HepG2 (cell line): ENCODE data around the gene MYO10. TPM values are rescaled to one million over a fixed set of nuclear protein-coding genes. Genes with fewer than 3 reads are reported as not detected.
A peak's percentile ranks its signal among the peaks of the same experiment; 100 is the strongest.

Source experiments
- AHDC1 ChIP-seq: sonication (generic); formaldehyde crosslinking; IDR thresholded peaks from 2 replicates; pipeline ENCODE4 v1.5.1; 2020; ENCODE audit warnings: mild to moderate bottlenecking, missing genetic modification reagents, borderline replicate concordance
- KDM2A ChIP-seq: sonication (generic); formaldehyde crosslinking; IDR thresholded peaks from 2 replicates; pipeline ENCODE4 v1.4.0; 2020; ENCODE audit warnings: low read depth, missing genetic modification reagents, borderline replicate concordance
- LCORL ChIP-seq, 2 experiments: fragments of 450-650 bp in 1 of 2; sonication (generic) in 1 of 2; formaldehyde crosslinking in 1 of 2; IDR thresholded peaks; 2 replicates each; pipeline versions ENCODE4 v1.5.0 to v1.6.1; 2017 to 2020; ENCODE audit warnings: antibody characterized with exemption in 1 of 2, missing genetic modification reagents in 1 of 2
- NPAS2 ChIP-seq: sonication (generic); formaldehyde crosslinking; IDR thresholded peaks from 2 replicates; pipeline ENCODE4 v1.8.0; 2022; ENCODE audit warnings: mild to moderate bottlenecking, missing genetic modification reagents, borderline replicate concordance
- NR2F2 ChIP-seq: IDR thresholded peaks from 2 replicates; pipeline ENCODE4 v1.6.1; 2012; ENCODE audit warnings: low read depth, inconsistent platforms, borderline replicate concordance
- NR3C1 ChIP-seq: sonication (generic); formaldehyde crosslinking; IDR thresholded peaks from 2 replicates; pipeline ENCODE4 v1.4.0; 2020; ENCODE audit warnings: missing genetic modification reagents
- RFX1 ChIP-seq: fragments of 450-650 bp; IDR thresholded peaks from 2 replicates; pipeline ENCODE4 v1.6.1; 2017
- RNF2 ChIP-seq: fragments of 450-650 bp; conservative IDR thresholded peaks from 2 replicates; pipeline ENCODE4 v1.6.1; 2016; ENCODE audit warnings: low read depth
- SNAPC2 ChIP-seq: sonication (generic); formaldehyde crosslinking; IDR thresholded peaks from 2 replicates; pipeline ENCODE4 v1.8.1; 2022; ENCODE audit warnings: mild to moderate bottlenecking, missing genetic modification reagents
- SP4 ChIP-seq: sonication (generic); formaldehyde crosslinking; IDR thresholded peaks from 2 replicates; pipeline ENCODE4 v1.8.1; 2023; ENCODE audit warnings: mild to moderate bottlenecking, missing genetic modification reagents
- STAT5B ChIP-seq: sonication (generic); formaldehyde crosslinking; IDR thresholded peaks from 2 replicates; pipeline ENCODE4 v1.4.0; 2020; ENCODE audit warnings: missing genetic modification reagents
- TARDBP ChIP-seq: sonication (generic); formaldehyde crosslinking; IDR thresholded peaks from 2 replicates; pipeline ENCODE4 v1.8.0; 2022; ENCODE audit warnings: mild to moderate bottlenecking, missing genetic modification reagents
- TBL1XR1 ChIP-seq: fragments of 150-350 bp; IDR thresholded peaks from 2 replicates; pipeline ENCODE4 v1.6.1; 2014; ENCODE audit warnings: borderline replicate concordance, low read length; ENCODE audit not compliant: partially characterized antibody
- TBP ChIP-seq: sonication (generic); formaldehyde crosslinking; IDR thresholded peaks from 2 replicates; pipeline ENCODE4 v1.5.0; 2020; ENCODE audit warnings: missing genetic modification reagents
- ZBTB25 ChIP-seq: IDR thresholded peaks from 2 replicates; pipeline ENCODE4 v1.6.1; 2018; ENCODE audit warnings: missing genetic modification reagents
- ZNF414 ChIP-seq: sonication (generic); formaldehyde crosslinking; IDR thresholded peaks from 2 replicates; pipeline ENCODE4 v1.5.0; 2020; ENCODE audit warnings: missing genetic modification reagents
- ZNF513 ChIP-seq: sonication (generic); formaldehyde crosslinking; conservative IDR thresholded peaks from 2 replicates; pipeline ENCODE4 v1.5.0; 2020; ENCODE audit warnings: missing genetic modification reagents
- ZNF614 ChIP-seq: IDR thresholded peaks from 2 replicates; pipeline ENCODE4 v1.6.1; 2018; ENCODE audit warnings: missing biosample characterization, missing genetic modification reagents, inconsistent platforms, borderline replicate concordance
- ZNF749 ChIP-seq: sonication (generic); formaldehyde crosslinking; IDR thresholded peaks from 2 replicates; pipeline ENCODE4 v1.8.0; 2022; ENCODE audit warnings: mild to moderate bottlenecking, missing genetic modification reagents, moderate library complexity, borderline replicate concordance
- ZSCAN22 ChIP-seq: sonication (generic); formaldehyde crosslinking; IDR thresholded peaks from 2 replicates; pipeline ENCODE4 v1.4.0; 2020; ENCODE audit warnings: mild to moderate bottlenecking, missing genetic modification reagents
- polyA plus RNA-seq, 8 experiments: library from polyadenylated mRNA; depleted of rRNA in 3 of 8; stranded (reverse) in 7 of 8; unstranded in 1 of 8; fragments of >200 nt; fragmentation: Illumina TruSeq in 4 of 8; extraction: Trizol in 4 of 8; gene quantifications; 2 replicates each; pipeline versions ENCODE4 v1.2.1 to v1.2.3, GENCODE V29; 2011 to 2016; ENCODE audit warnings: low read depth in 4 of 8, missing spikeins in 1 of 8, mixed read lengths in 1 of 8; ENCODE audit not compliant: insufficient read depth in 1 of 8
- total RNA-seq, 5 experiments: library from RNA; depleted of rRNA; stranded (reverse); fragments of >200 nt; fragmentation: Illumina TruSeq; extraction: Trizol; gene quantifications; 2 replicates each; pipeline ENCODE4 v1.2.3, GENCODE V29; 2016; ENCODE audit warnings: low read depth in 1 of 5

Gene MYO10
- total and polyA plus RNA-seq, 2 of the 13 experiments (the other 11 are each of a cell fraction or from before 2014, with no cell fraction given) = 4.5 to 14.0 TPM

GRCh38 chr5:16721151-16722096 is 214.7 kb downstream of the MYO10 start (continued):
- peak; percentile 18; the same call in 1 of the 2 replicates for TF ChIP-seq TARDBP (CRISPR knock-in tag)
- no peak for TF ChIP-seq STAT5B (CRISPR knock-in tag)
- no peak for TF ChIP-seq LCORL (IDR thresholded peaks at IDR 0.05)
- no peak for TF ChIP-seq LCORL (CRISPR knock-in tag; IDR thresholded peaks at IDR 0.05)
- TF ChIP-seq ZBTB25 (CRISPR knock-in tag) = peak; percentile 57
- no peak; the same call in 1 of the 2 replicates for TF ChIP-seq KDM2A (CRISPR knock-in tag)
- no peak for TF ChIP-seq ZNF749 (CRISPR knock-in tag)
- peak; percentile 38; the same call in 1 of the 2 replicates for TF ChIP-seq NR2F2
- no peak for TF ChIP-seq TBL1XR1
- no peak for TF ChIP-seq ZNF414 (CRISPR knock-in tag)
- no peak for TF ChIP-seq ZSCAN22 (CRISPR knock-in tag)
- TF ChIP-seq SP4 = no peak
- TF ChIP-seq RNF2 = no peak
- TF ChIP-seq RFX1 = no peak
- 0 out of 2 replicates have a peak, but pooled peaks have one; percentile 42 for TF ChIP-seq SNAPC2 (CRISPR knock-in tag)
- TF ChIP-seq AHDC1 = peak; percentile 77; the same call in 1 of the 2 replicates
- 0 out of 2 replicates have a peak, but pooled peaks have one; percentile 17 for TF ChIP-seq ZNF614 (CRISPR knock-in tag)
- TF ChIP-seq TBP (CRISPR knock-in tag) = no peak
- TF ChIP-seq NR3C1 (CRISPR knock-in tag) = no peak
- TF ChIP-seq ZNF513 (CRISPR knock-in tag) = no peak
- no peak for TF ChIP-seq NPAS2 (CRISPR knock-in tag)
